ENCODE results near the gene AGPAT2. TPM values are rescaled to one million over a fixed set of nuclear protein-coding genes. Genes with fewer than 3 reads are reported as not detected.
A peak's percentile ranks its signal among the peaks of the same experiment; 100 is the strongest.

AGPAT2 gene
- total RNA-seq, 1 donor: 30.0 TPM

DNA sequence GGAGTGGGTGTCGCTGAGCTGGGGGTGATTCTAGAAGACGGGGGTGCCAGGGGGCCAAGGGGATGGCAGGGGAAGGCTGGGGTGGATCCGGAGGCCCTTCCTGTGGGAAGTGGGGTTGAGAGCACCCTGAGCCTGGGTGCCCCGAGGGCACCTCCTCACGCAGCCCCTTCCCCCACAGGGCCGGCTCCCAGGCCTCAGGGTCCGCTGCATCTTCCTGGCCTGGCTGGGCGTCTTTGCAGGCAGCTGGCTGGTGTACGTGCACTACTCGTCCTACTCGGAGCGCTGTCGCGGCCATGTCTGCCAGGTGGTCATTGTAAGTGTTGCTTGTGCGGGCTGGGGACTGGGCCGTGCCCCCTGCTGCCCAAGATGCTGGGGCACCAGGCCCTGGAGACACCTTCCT, 30.1 kb upstream of the AGPAT2 start:
- DNase-seq (ENCODE audit: insufficient read length, low spot score, missing footprints): peak; percentile 81

DNA sequence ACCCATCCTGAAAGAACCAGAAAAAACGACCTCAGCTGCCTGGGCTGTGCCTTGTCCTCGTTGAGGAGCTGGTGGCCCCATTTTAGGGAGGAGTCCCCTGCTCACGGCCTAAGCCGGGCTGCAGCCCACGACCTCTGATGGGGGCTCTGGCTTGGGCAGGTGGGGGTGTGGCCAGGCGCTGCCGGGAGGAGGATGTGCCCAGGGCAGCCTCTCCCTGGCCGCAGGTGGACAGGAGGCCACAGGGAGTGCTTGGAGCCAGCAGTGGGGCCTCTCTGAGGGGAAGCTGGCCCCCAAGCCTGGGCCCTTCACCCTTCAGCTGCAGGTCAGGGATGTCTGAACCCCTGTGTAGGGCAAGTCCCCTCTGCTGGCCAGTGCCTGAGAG, 27.6 kb upstream of the AGPAT2 start:
- Histone ChIP-seq H3K9me3 (ENCODE audit: low read depth, low read length) (no peaks in the 10 kb centered on the region), H3K27me3 (ENCODE audit: insufficient read depth, low read length) (peaks cover 22% of the 10 kb centered on the region), H3K79me2 (ENCODE audit: insufficient read depth, low read length) (no peaks in the 10 kb centered on the region), H2AFZ (ENCODE audit: low read length) (no peak overlapping the region), H3K27ac (ENCODE audit: low read depth, low read length) (no peak overlapping the region), H3K4me2 (ENCODE audit: insufficient read depth, low read length) (no peak overlapping the region), H3K4me1 (ENCODE audit: insufficient read depth, low read length) (no peaks in the 10 kb centered on the region), H3K36me3 (ENCODE audit: insufficient read depth, low read length) (no peaks in the 10 kb centered on the region), H3K4me3 (ENCODE audit: insufficient read depth, low read length) (no peak overlapping the region), H4K20me1 (ENCODE audit: insufficient read depth, low read length) (no peaks in the 10 kb centered on the region)
- DNase-seq (ENCODE audit: insufficient read length, low spot score, missing footprints): peak; percentile 85
- TF ChIP-seq CTCF (IDR thresholded peaks at IDR 0.05; ENCODE audit: extremely low read depth, low read depth, low read length): no peak

More for the DNA sequence above, 30.1 kb upstream of the AGPAT2 start:
- H3K4me1 ChIP-seq (ENCODE audit: insufficient read depth, low read length): peaks cover 7% of the 10 kb centered on the region
- no peaks in the 10 kb centered on the region for H3K36me3 ChIP-seq (ENCODE audit: insufficient read depth, low read length)
- H3K4me2 ChIP-seq (ENCODE audit: insufficient read depth, low read length): no peak overlapping the region
- H2AFZ ChIP-seq (ENCODE audit: low read length): no peak overlapping the region
- H3K9me3 ChIP-seq (ENCODE audit: low read depth, low read length): no peaks in the 10 kb centered on the region
- H3K79me2 ChIP-seq (ENCODE audit: insufficient read depth, low read length): no peaks in the 10 kb centered on the region
- peaks cover 13% of the 10 kb centered on the region for H3K27me3 ChIP-seq (ENCODE audit: insufficient read depth, low read length)
- peaks cover 16% of the 10 kb centered on the region for H4K20me1 ChIP-seq (ENCODE audit: insufficient read depth, low read length)
- no peak overlapping the region for H3K4me3 ChIP-seq (ENCODE audit: insufficient read depth, low read length)
- TF ChIP-seq CTCF (IDR thresholded peaks at IDR 0.05; ENCODE audit: extremely low read depth, low read depth, low read length): no peak
- no peak overlapping the region for H3K27ac ChIP-seq (ENCODE audit: low read depth, low read length)

- no peaks in the 10 kb centered on the region for H3K9me3 ChIP-seq (ENCODE audit: low read depth, low read length)
- H3K4me3 ChIP-seq (ENCODE audit: insufficient read depth, low read length): no peak overlapping the region
- no peaks in the 10 kb centered on the region for H3K4me1 ChIP-seq (ENCODE audit: insufficient read depth, low read length)
- TF ChIP-seq CTCF (IDR thresholded peaks at IDR 0.05; ENCODE audit: extremely low read depth, low read depth, low read length): no peak
- no peaks in the 10 kb centered on the region for H4K20me1 ChIP-seq (ENCODE audit: insufficient read depth, low read length)
- H3K79me2 ChIP-seq (ENCODE audit: insufficient read depth, low read length): no peaks in the 10 kb centered on the region
- H2AFZ ChIP-seq (ENCODE audit: low read length): no peak overlapping the region
- no peak overlapping the region for H3K27ac ChIP-seq (ENCODE audit: low read depth, low read length)
- H3K27me3 ChIP-seq (ENCODE audit: insufficient read depth, low read length): peaks cover 22% of the 10 kb centered on the region
- peak; percentile 79 for DNase-seq (ENCODE audit: insufficient read length, low spot score, missing footprints)
- no peaks in the 10 kb centered on the region for H3K36me3 ChIP-seq (ENCODE audit: insufficient read depth, low read length)
- H3K4me2 ChIP-seq (ENCODE audit: insufficient read depth, low read length): no peak overlapping the region
Observed at GRCh38 chr9:136714096-136714892, 27.0 kb upstream of the AGPAT2 start.

DNA sequence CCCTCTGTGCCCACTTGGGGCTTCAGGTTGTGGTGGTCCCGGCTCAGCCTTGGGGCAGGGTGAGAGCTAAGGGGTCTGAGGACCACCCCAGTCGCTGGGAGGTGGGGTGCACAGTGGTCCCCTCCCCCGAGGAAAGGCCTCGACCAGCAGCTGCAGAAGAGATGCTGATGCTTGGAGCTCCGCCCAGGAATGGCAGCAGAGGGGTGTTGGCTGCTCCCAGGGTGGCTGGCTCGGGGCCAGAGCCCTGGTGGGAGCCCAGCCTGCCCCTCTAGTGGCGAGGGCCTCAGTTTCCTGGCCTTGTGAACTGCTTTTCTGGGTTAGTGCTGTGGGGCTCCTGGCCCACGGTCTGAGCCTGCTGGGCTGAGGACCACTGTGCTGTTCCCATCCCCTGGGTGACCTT, 26.3 kb upstream of the AGPAT2 start:
- Histone ChIP-seq H3K4me1 (ENCODE audit: insufficient read depth, low read length) (no peaks in the 10 kb centered on the region), H3K36me3 (ENCODE audit: insufficient read depth, low read length) (no peaks in the 10 kb centered on the region), H3K27me3 (ENCODE audit: insufficient read depth, low read length) (peaks cover 22% of the 10 kb centered on the region), H3K27ac (ENCODE audit: low read depth, low read length) (no peak overlapping the region), H2AFZ (ENCODE audit: low read length) (no peak overlapping the region), H3K79me2 (ENCODE audit: insufficient read depth, low read length) (no peaks in the 10 kb centered on the region), H3K9me3 (ENCODE audit: low read depth, low read length) (no peaks in the 10 kb centered on the region), H3K4me2 (ENCODE audit: insufficient read depth, low read length) (no peak overlapping the region), H3K4me3 (ENCODE audit: insufficient read depth, low read length) (no peak overlapping the region), H4K20me1 (ENCODE audit: insufficient read depth, low read length) (no peaks in the 10 kb centered on the region)
- TF ChIP-seq CTCF (IDR thresholded peaks at IDR 0.05; ENCODE audit: extremely low read depth, low read depth, low read length): no peak
- peak; percentile 85 for DNase-seq (ENCODE audit: insufficient read length, low spot score, missing footprints)
